Smooth muscle cell (in vitro differentiated cells): ENCODE measurements around the gene HOXC12. TPM values are rescaled to one million over a fixed set of nuclear protein-coding genes. Genes with fewer than 3 reads are reported as not detected.

Source experiments
- DNase-seq: peaks from one replicate; lab custom pipeline; 2025; ENCODE audit not compliant: unreplicated experiment; lab: John Stamatoyannopoulos, UW
- H2AFZ ChIP-seq: fragments of 200-600 bp; sonication (generic); 2 replicates; pipeline ENCODE4 v1.6.0; 2016; ENCODE audit warnings: antibody characterized with exemption, low read depth, mild to moderate bottlenecking
- H3F3A ChIP-seq: fragments of 200-600 bp; sonication (generic); 2 replicates; pipeline ENCODE4 v1.6.0; 2017; ENCODE audit warnings: antibody characterized with exemption, low read depth
- H3K27ac ChIP-seq: fragments of 200-600 bp; sonication (generic); 2 replicates; pipeline ENCODE4 v1.5.1; 2016; ENCODE audit warnings: low read depth, mild to moderate bottlenecking
- H3K27me3 ChIP-seq: fragments of 200-600 bp; sonication (generic); 2 replicates; pipeline ENCODE4 v1.6.1; 2016; ENCODE audit warnings: low read depth, mild to moderate bottlenecking
- H3K36me3 ChIP-seq: fragments of 200-600 bp; sonication (generic); 2 replicates; pipeline ENCODE4 v1.5.1; 2016; ENCODE audit warnings: low read depth
- H3K4me1 ChIP-seq: fragments of 200-600 bp; sonication (generic); 2 replicates; pipeline ENCODE4 v1.5.1; 2016; ENCODE audit warnings: low read depth
- H3K4me2 ChIP-seq: fragments of 200-600 bp; sonication (generic); 2 replicates; pipeline ENCODE4 v1.6.0; 2016; ENCODE audit warnings: mild to moderate bottlenecking
- H3K4me3 ChIP-seq: fragments of 200-600 bp; sonication (generic); 2 replicates; pipeline ENCODE4 v1.5.1; 2016; ENCODE audit warnings: mild to moderate bottlenecking
- H3K79me2 ChIP-seq: fragments of 200-600 bp; sonication (generic); 2 replicates; pipeline ENCODE4 v1.6.0; 2016; ENCODE audit warnings: low read depth, mild to moderate bottlenecking
- H3K9ac ChIP-seq: fragments of 200-600 bp; sonication (generic); 2 replicates; pipeline ENCODE4 v1.6.0; 2016; ENCODE audit warnings: low read depth
- H3K9me3 ChIP-seq: fragments of 200-600 bp; sonication (generic); replicated peaks from 2 replicates; pipeline ENCODE4 v1.5.1; 2016; ENCODE audit warnings: low read depth
- H4K20me1 ChIP-seq: fragments of 200-600 bp; sonication (generic); 2 replicates; pipeline ENCODE4 v1.6.0; 2016; ENCODE audit warnings: low read depth
- CTCF ChIP-seq: fragments of 200-600 bp; sonication (generic); IDR thresholded peaks from 2 replicates; pipeline ENCODE4 v1.5.1; 2017; ENCODE audit warnings: borderline replicate concordance, mild to moderate bottlenecking, antibody characterized with exemption; ENCODE audit not compliant: insufficient read depth, poor library complexity, severe bottlenecking
- WGBS: methylation state at CpG from one replicate; pipeline ENCODE4 v1.1.7; 2016; ENCODE audit warnings: low lambda C conversion rate; 5-methylcytosine and 5-hydroxymethylcytosine counted together
- polyA plus RNA-seq: library from polyadenylated mRNA; unstranded; fragments of >200 nt; fragmentation: Nextera tagmentation; extraction: Ambion mirVana; gene quantifications from 2 replicates; pipeline ENCODE4 v1.2.1, GENCODE V29; 2016
- total RNA-seq: library from RNA; depleted of rRNA; stranded (reverse); fragments of >200 nt; gene quantifications from 2 replicates; pipeline ENCODE4 v1.2.3, GENCODE V29; 2014

HOXC12 gene
- total and polyA plus RNA-seq, 2 experiments from 2014 or later: 0.32 TPM; not detected in 1

- no peak for DNase-seq
- peaks cover 100% of the 10 kb centered on the region for H3K27me3 ChIP-seq
- H3K79me2 ChIP-seq: no peaks in the 10 kb centered on the region
- H3K4me2 ChIP-seq: no peak overlapping the region
- no peak overlapping the region for H3K9ac ChIP-seq
- H3K4me1 ChIP-seq: peaks cover 6% of the 10 kb centered on the region
- WGBS: 59% methylated on average over 4 of the region's 4 CpGs
- no peak overlapping the region for H3K27ac ChIP-seq
- H2AFZ ChIP-seq: no peak overlapping the region
- H3K9me3 ChIP-seq: no peaks in the 10 kb centered on the region
- no peaks in the 10 kb centered on the region for H3K36me3 ChIP-seq
- no peaks in the 10 kb centered on the region for H3F3A ChIP-seq
- H4K20me1 ChIP-seq: no peaks in the 10 kb centered on the region
- no peak for TF ChIP-seq CTCF
- no peak overlapping the region for H3K4me3 ChIP-seq
Measured at GRCh38 chr12:53932915-53933314, 21.8 kb upstream of the HOXC12 start.

GRCh38 chr12:53935383-53936341 is 19.0 kb upstream of the HOXC12 start:
- Histone ChIP-seq H3K27ac (no peak overlapping the region), H3K79me2 (no peaks in the 10 kb centered on the region), H2AFZ (peak overlapping the region; percentile 47), H3K4me1 (peaks cover 6% of the 10 kb centered on the region), H3K9me3 (no peaks in the 10 kb centered on the region), H4K20me1 (no peaks in the 10 kb centered on the region), H3K9ac (no peak overlapping the region), H3K4me2 (peak overlapping the region; percentile 64), H3F3A (no peaks in the 10 kb centered on the region), H3K36me3 (no peaks in the 10 kb centered on the region), H3K4me3 (peak overlapping the region; percentile 34), H3K27me3 (peaks cover 100% of the 10 kb centered on the region)
- 13% methylated on average over 49 of the region's 49 CpGs for WGBS
- no peak for TF ChIP-seq CTCF
- DNase-seq: no peak

- Histone ChIP-seq H3K4me2 (no peak overlapping the region), H3F3A (no peaks in the 10 kb centered on the region), H3K36me3 (no peaks in the 10 kb centered on the region), H3K27ac (no peak overlapping the region), H3K9ac (no peak overlapping the region), H3K4me3 (no peak overlapping the region), H3K9me3 (no peaks in the 10 kb centered on the region), H3K79me2 (no peaks in the 10 kb centered on the region), H2AFZ (no peak overlapping the region), H3K27me3 (peaks cover 100% of the 10 kb centered on the region), H4K20me1 (no peaks in the 10 kb centered on the region), H3K4me1 (peaks cover 6% of the 10 kb centered on the region)
- WGBS: 46% methylated on average over 12 of the region's 12 CpGs
- TF ChIP-seq CTCF: no peak
- DNase-seq: no peak
Measured at GRCh38 chr12:53937099-53937498, 17.6 kb upstream of the HOXC12 start.
